HUES6 (cell line): ENCODE results near the gene TPM1.

Source experiments
- H3K27ac ChIP-seq: 2 replicates; pipeline ENCODE4 v1.7.0; 2013; ENCODE audit warnings: low read depth, mild to moderate bottlenecking, low read length, inconsistent platforms
- H3K27me3 ChIP-seq: 2 replicates; pipeline ENCODE4 v1.6.1; 2013; ENCODE audit warnings: low read length; ENCODE audit not compliant: control insufficient read depth, insufficient read depth
- H3K36me3 ChIP-seq: 2 replicates; pipeline ENCODE4 v1.6.1; 2013; ENCODE audit warnings: low read length; ENCODE audit not compliant: control insufficient read depth, insufficient read depth
- H3K4me1 ChIP-seq: 2 replicates; pipeline ENCODE4 v1.6.1; 2013; ENCODE audit warnings: low read length; ENCODE audit not compliant: control insufficient read depth, insufficient read depth
- H3K4me3 ChIP-seq: 2 replicates; pipeline ENCODE4 v1.5.1; 2013; ENCODE audit warnings: low read depth, low read length
- H3K9ac ChIP-seq: one replicate; pipeline ENCODE4 v1.6.1; 2013; ENCODE audit warnings: mild to moderate bottlenecking, low read length
- H3K9me3 ChIP-seq: 2 replicates; pipeline ENCODE4 v1.6.1; 2013; ENCODE audit warnings: low read depth, low read length; ENCODE audit not compliant: control insufficient read depth, insufficient read depth

TPM1 gene

GRCh38 chr15:63042877-63043334, 359 bp downstream of the TPM1 start:
- Histone ChIP-seq H3K27ac (peak overlapping the region; percentile 94), H3K4me1 (peaks cover 50% of the 10 kb centered on the region), H3K36me3 (peaks cover 43% of the 10 kb centered on the region), H3K9ac (peak overlapping the region; percentile 99), H3K4me3 (peak overlapping the region; percentile 91), H3K27me3 (peaks cover 4% of the 10 kb centered on the region; the same call in 1 of the 2 replicates), H3K9me3 (no peaks in the 10 kb centered on the region)

- Histone ChIP-seq H3K9ac (peak overlapping the region; percentile 99), H3K36me3 (peaks cover 43% of the 10 kb centered on the region), H3K4me3 (peak overlapping the region; percentile 91), H3K27me3 (peaks cover 4% of the 10 kb centered on the region; the same call in 1 of the 2 replicates), H3K27ac (peak overlapping the region; percentile 94), H3K4me1 (peaks cover 45% of the 10 kb centered on the region), H3K9me3 (no peaks in the 10 kb centered on the region)
Observed at GRCh38 chr15:63043335-63044076, 959 bp downstream of the TPM1 start.

- peaks cover 50% of the 10 kb centered on the region for H3K4me1 ChIP-seq
- peak overlapping the region; percentile 91 for H3K4me3 ChIP-seq
- H3K9me3 ChIP-seq, result no peaks in the 10 kb centered on the region
- H3K9ac ChIP-seq, result peak overlapping the region; percentile 99
- peaks cover 44% of the 10 kb centered on the region for H3K36me3 ChIP-seq
- peak overlapping the region; percentile 94; the same call in 1 of the 2 replicates for H3K27ac ChIP-seq
- H3K27me3 ChIP-seq, result peaks cover 4% of the 10 kb centered on the region; the same call in 1 of the 2 replicates
Observed at GRCh38 chr15:63044077-63044644, 1.6 kb downstream of the TPM1 start.

- peaks cover 4% of the 10 kb centered on the region; the same call in 1 of the 2 replicates for H3K27me3 ChIP-seq
- peaks cover 51% of the 10 kb centered on the region for H3K36me3 ChIP-seq
- peak overlapping the region; percentile 94 for H3K27ac ChIP-seq
- peak overlapping the region; percentile 91 for H3K4me3 ChIP-seq
- peaks cover 56% of the 10 kb centered on the region for H3K4me1 ChIP-seq
- H3K9ac ChIP-seq, result peak overlapping the region; percentile 99
- H3K9me3 ChIP-seq, result no peaks in the 10 kb centered on the region
Observed at GRCh38 chr15:63044645-63045464, 2.3 kb downstream of the TPM1 start.

DNA sequence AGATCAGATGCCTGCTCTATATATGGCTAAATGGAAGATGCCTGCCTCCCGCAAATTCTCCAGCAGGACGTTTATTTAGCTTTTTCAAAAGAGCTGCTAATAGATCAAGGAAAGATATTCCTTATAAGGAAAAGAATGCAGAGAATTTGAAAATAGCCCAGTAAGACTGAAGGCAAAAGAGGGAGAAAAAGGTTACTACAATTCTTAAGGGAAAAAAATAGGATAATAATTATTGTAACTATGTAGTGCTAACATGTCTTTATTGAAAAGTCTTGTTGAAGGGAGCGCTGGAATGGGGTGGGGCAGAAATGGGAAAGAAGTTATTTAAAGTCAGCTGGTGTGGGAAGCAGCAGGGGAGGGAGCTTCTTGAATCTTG, 2.9 kb downstream of the TPM1 start:
- peak overlapping the region; percentile 99 for H3K9ac ChIP-seq

GRCh38 chr15:63045879-63046278, 3.3 kb downstream of the TPM1 start:
- Histone ChIP-seq H3K4me1 (peaks cover 61% of the 10 kb centered on the region), H3K9ac (peak overlapping the region; percentile 99)

More for the DNA sequence above, 2.9 kb downstream of the TPM1 start:
- peaks cover 61% of the 10 kb centered on the region for H3K4me1 ChIP-seq
- no peaks in the 10 kb centered on the region for H3K9me3 ChIP-seq
- H3K27me3 ChIP-seq, result peaks cover 4% of the 10 kb centered on the region; the same call in 1 of the 2 replicates
- peaks cover 57% of the 10 kb centered on the region for H3K36me3 ChIP-seq
- peak overlapping the region; percentile 91 for H3K4me3 ChIP-seq
- peak overlapping the region; percentile 72 for H3K27ac ChIP-seq

GRCh38 chr15:63046917-63047760, 4.6 kb downstream of the TPM1 start:
- Histone ChIP-seq H3K4me3 (peak overlapping the region; percentile 91), H3K27ac (peak overlapping the region; percentile 37), H3K27me3 (no peaks in the 10 kb centered on the region), H3K9me3 (no peaks in the 10 kb centered on the region), H3K36me3 (peaks cover 74% of the 10 kb centered on the region), H3K4me1 (peaks cover 68% of the 10 kb centered on the region), H3K9ac (peak overlapping the region; percentile 68)

More at GRCh38 chr15:63045879-63046278, 3.3 kb downstream of the TPM1 start:
- peak overlapping the region; percentile 72; the same call in 1 of the 2 replicates for H3K27ac ChIP-seq
- H3K36me3 ChIP-seq, result peaks cover 61% of the 10 kb centered on the region
- no peaks in the 10 kb centered on the region for H3K9me3 ChIP-seq
- H3K27me3 ChIP-seq, result peaks cover 3% of the 10 kb centered on the region; the same call in 1 of the 2 replicates
- peak overlapping the region; percentile 91 for H3K4me3 ChIP-seq

GRCh38 chr15:63047792-63048114, 5.2 kb downstream of the TPM1 start:
- peaks cover 73% of the 10 kb centered on the region for H3K4me1 ChIP-seq
- H3K4me3 ChIP-seq, result peak overlapping the region; percentile 91
- no peaks in the 10 kb centered on the region for H3K9me3 ChIP-seq
- H3K27me3 ChIP-seq, result no peaks in the 10 kb centered on the region
- H3K36me3 ChIP-seq, result peaks cover 80% of the 10 kb centered on the region
- peak overlapping the region; percentile 37; the same call in 1 of the 2 replicates for H3K27ac ChIP-seq
- H3K9ac ChIP-seq, result peak overlapping the region; percentile 68

DNA sequence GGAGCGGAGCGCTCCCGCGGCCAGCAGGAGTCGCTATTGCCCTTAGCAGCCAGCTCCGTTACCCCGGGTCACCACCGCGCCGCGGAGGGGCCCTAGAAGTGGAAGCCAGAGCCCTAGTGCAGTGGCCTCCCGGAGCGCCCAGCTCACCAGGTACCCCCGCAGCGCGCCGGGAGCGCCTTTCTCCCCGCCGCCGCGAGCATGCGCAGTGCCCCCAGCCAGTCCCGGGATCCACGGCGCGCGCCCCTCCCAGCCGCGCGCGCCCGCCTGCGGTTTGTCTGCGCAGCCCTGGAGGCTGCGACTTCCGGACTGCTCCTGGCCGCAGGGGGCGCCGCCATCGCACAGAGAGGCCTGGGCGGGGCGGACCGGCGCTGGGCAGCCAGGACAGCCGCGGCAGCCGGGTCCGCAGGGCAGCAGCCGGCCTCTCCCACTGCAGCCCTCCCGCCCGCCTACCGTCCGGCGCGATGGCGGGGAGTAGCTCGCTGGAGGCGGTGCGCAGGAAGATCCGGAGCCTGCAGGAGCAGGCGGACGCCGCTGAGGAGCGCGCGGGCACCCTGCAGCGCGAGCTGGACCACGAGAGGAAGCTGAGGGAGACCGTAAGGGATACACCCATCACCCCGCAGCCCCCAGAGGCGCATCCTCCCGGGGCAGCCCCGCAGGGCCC, 5.7 kb downstream of the TPM1 start:
- H3K9ac ChIP-seq, result peak overlapping the region; percentile 68
- H3K4me1 ChIP-seq, result peaks cover 78% of the 10 kb centered on the region
- peak overlapping the region; percentile 91 for H3K4me3 ChIP-seq
- H3K27me3 ChIP-seq, result no peaks in the 10 kb centered on the region
- peaks cover 85% of the 10 kb centered on the region for H3K36me3 ChIP-seq
- H3K9me3 ChIP-seq, result no peaks in the 10 kb centered on the region
- H3K27ac ChIP-seq, result peak overlapping the region; percentile 37; the same call in 1 of the 2 replicates
